Measurements from ENCODE around the gene SPPL2A. TPM values are rescaled to one million over a fixed set of nuclear protein-coding genes. Genes with fewer than 3 reads are reported as not detected.

SPPL2A gene
- total and polyA plus RNA-seq, 10 of the 15 experiments (the other 5 are each of a cell fraction or from before 2014, with no cell fraction given), result 11.3 to 83.8 (median 44.0) TPM

DNA sequence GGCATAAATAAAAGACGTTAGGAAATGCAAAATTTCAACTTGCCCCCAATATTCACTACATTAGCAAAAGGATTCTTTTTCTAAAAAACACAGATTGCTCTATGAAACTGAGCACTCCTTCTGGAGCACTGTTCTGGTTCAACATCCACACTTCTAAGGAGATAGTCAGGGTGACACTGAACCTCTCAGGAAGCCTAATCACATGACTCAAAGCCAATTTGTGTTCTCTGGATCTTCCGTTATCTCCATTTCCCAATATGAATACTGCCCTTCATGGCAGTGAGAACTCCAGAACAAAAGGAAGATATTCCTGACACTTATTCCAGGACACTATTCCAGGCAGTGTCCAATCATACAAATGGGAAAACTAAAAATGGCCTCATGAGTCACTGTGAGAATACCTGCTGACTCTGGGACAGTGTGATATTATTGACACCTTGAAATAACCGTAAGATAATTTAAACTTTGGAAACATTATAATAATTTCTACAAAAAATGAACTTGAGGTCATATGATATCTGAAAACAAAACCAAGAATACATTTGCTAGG lies 57.6 kb downstream of the SPPL2A start:
- Histone ChIP-seq H3K9ac (ENCODE audit: control insufficient read depth, insufficient read depth, low read length) (no peak overlapping the region), H3K36me3 (ENCODE audit: control insufficient read depth in 2 of 2, insufficient read depth in 2 of 2, low read length in 1 of 2) (peaks cover 0 to 5% of the 10 kb centered on the region in 2 experiments; a peak in 2 of 4 replicates), H3K4me2 (ENCODE audit: control insufficient read depth, insufficient read depth) (no peak overlapping the region), H3K4me1 (ENCODE audit: control insufficient read depth, insufficient read depth, low read length) (no peaks in the 10 kb centered on the region), H2AFZ (ENCODE audit: control insufficient read depth, low read depth, low read length) (no peak overlapping the region), H3K79me2 (ENCODE audit: control insufficient read depth, insufficient read depth, low read length) (no peaks in the 10 kb centered on the region), H4K20me1 (ENCODE audit: control insufficient read depth, insufficient read depth) (no peaks in the 10 kb centered on the region), H3K27ac (ENCODE audit: control insufficient read depth, insufficient read depth) (no peak overlapping the region), H3K9me3 (replicated peaks; ENCODE audit: control insufficient read depth, insufficient read depth, low read length) (no peaks in the 10 kb centered on the region), H3K4me3 (no peak overlapping the region), H3K27me3 (replicated peaks in 1 of 2; ENCODE audit: control insufficient read depth in 2 of 2, insufficient read depth in 2 of 2, low read length in 1 of 2) (no peaks in the 10 kb centered on the region)
- intact Hi-C loops (cut with micrococcal nuclease; ENCODE audit: unreplicated experiment), result no loop called here
- SMC1A ChIA-PET (ENCODE audit: uncharacterized antibody, unreplicated experiment), result interaction anchor here (1.0 kb wide), 1 partner anchor 33 kb away, joined by 3 read pairs; no protein-coding TSS in a partner anchor
- no peak for FAIRE-seq
- no TSS peak for BruUV-seq (replicated peaks)
- RAD21 ChIA-PET (ENCODE audit: unreplicated experiment), result no interaction called here
- TF ChIP-seq TCF7 (IDR thresholded peaks at IDR 0.05; ENCODE audit: borderline replicate concordance) (no peak), KDM1A (IDR thresholded peaks at IDR 0.05; ENCODE audit: borderline replicate concordance) (no peak), EZH2 (IDR thresholded peaks at IDR 0.05; ENCODE audit: borderline replicate concordance, control insufficient read depth, low read depth, low read length) (no peak), MEF2A (IDR thresholded peaks at IDR 0.05; ENCODE audit: insufficient read depth, low read depth, low read length) (no peak), NFYB (IDR thresholded peaks at IDR 0.05; ENCODE audit: insufficient read depth, low read depth, low read length) (no peak), TAF1 (IDR thresholded peaks at IDR 0.05; ENCODE audit: borderline replicate concordance, low read depth, low read length) (no peak), CHD2 (IDR thresholded peaks at IDR 0.05; ENCODE audit: borderline replicate concordance, low read depth, low read length) (no peak), STAT1 (conservative IDR thresholded peaks at IDR 0.05) (no peak), SMAD5 (IDR thresholded peaks at IDR 0.05; ENCODE audit: low read depth) (no peak), PML (IDR thresholded peaks at IDR 0.05; ENCODE audit: low read length) (no peak), TCF12 (IDR thresholded peaks at IDR 0.05; ENCODE audit: low read depth, low read length) (no peak)
- TF ChIP-seq, protein P1, sequence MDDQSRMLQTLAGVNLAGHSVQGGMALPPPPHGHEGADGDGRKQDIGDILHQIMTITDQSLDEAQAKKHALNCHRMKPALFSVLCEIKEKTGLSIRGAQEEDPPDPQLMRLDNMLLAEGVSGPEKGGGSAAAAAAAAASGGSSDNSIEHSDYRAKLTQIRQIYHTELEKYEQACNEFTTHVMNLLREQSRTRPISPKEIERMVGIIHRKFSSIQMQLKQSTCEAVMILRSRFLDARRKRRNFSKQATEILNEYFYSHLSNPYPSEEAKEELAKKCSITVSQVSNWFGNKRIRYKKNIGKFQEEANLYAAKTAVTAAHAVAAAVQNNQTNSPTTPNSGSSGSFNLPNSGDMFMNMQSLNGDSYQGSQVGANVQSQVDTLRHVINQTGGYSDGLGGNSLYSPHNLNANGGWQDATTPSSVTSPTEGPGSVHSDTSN (IDR thresholded peaks at IDR 0.05; ENCODE audit: insufficient replicate concordance, low read depth, low read length), result no peak
- TF ChIP-seq, protein P2, sequence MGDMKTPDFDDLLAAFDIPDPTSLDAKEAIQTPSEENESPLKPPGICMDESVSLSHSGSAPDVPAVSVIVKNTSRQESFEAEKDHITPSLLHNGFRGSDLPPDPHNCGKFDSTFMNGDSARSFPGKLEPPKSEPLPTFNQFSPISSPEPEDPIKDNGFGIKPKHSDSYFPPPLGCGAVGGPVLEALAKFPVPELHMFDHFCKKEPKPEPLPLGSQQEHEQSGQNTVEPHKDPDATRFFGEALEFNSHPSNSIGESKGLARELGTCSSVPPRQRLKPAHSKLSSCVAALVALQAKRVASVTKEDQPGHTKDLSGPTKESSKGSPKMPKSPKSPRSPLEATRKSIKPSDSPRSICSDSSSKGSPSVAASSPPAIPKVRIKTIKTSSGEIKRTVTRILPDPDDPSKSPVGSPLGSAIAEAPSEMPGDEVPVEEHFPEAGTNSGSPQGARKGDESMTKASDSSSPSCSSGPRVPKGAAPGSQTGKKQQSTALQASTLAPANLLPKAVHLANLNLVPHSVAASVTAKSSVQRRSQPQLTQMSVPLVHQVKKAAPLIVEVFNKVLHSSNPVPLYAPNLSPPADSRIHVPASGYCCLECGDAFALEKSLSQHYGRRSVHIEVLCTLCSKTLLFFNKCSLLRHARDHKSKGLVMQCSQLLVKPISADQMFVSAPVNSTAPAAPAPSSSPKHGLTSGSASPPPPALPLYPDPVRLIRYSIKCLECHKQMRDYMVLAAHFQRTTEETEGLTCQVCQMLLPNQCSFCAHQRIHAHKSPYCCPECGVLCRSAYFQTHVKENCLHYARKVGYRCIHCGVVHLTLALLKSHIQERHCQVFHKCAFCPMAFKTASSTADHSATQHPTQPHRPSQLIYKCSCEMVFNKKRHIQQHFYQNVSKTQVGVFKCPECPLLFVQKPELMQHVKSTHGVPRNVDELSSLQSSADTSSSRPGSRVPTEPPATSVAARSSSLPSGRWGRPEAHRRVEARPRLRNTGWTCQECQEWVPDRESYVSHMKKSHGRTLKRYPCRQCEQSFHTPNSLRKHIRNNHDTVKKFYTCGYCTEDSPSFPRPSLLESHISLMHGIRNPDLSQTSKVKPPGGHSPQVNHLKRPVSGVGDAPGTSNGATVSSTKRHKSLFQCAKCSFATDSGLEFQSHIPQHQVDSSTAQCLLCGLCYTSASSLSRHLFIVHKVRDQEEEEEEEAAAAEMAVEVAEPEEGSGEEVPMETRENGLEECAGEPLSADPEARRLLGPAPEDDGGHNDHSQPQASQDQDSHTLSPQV (IDR thresholded peaks at IDR 0.05), result no peak
- TF ChIP-seq, protein P3, sequence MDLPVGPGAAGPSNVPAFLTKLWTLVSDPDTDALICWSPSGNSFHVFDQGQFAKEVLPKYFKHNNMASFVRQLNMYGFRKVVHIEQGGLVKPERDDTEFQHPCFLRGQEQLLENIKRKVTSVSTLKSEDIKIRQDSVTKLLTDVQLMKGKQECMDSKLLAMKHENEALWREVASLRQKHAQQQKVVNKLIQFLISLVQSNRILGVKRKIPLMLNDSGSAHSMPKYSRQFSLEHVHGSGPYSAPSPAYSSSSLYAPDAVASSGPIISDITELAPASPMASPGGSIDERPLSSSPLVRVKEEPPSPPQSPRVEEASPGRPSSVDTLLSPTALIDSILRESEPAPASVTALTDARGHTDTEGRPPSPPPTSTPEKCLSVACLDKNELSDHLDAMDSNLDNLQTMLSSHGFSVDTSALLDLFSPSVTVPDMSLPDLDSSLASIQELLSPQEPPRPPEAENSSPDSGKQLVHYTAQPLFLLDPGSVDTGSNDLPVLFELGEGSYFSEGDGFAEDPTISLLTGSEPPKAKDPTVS (IDR thresholded peaks at IDR 0.05; ENCODE audit: low read depth, low read length), result no peak
- TF ChIP-seq, protein P4, sequence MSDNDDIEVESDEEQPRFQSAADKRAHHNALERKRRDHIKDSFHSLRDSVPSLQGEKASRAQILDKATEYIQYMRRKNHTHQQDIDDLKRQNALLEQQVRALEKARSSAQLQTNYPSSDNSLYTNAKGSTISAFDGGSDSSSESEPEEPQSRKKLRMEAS (IDR thresholded peaks at IDR 0.05; ENCODE audit: low read depth, low read length), result no peak
- TF ChIP-seq, protein P5, sequence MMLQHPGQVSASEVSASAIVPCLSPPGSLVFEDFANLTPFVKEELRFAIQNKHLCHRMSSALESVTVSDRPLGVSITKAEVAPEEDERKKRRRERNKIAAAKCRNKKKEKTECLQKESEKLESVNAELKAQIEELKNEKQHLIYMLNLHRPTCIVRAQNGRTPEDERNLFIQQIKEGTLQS (IDR thresholded peaks at IDR 0.05; ENCODE audit: borderline replicate concordance, extremely low read depth, low read depth, low read length), result no peak
- DNase-seq (ENCODE audit: low read depth, low spot score), result no peak
- in situ Hi-C loops (cut with MboI), result no loop called here
- WGBS (ENCODE audit: insufficient coverage, insufficient replicate concordance, low lambda C conversion rate, missing lambda C conversion rate), result 85% methylated on average over 3 of the region's 3 CpGs
- POLR2A ChIA-PET, result no interaction called here
- ATAC-seq, result no peak
- CTCF ChIA-PET, result interaction anchor here (1.2 to 1.3 kb wide), 2 partner anchors 12 to 71 kb away, joined by 3 to 4 read pairs; no protein-coding TSS in a partner anchor

All from GM12878 (cell line).